Measurements from ENCODE around the gene STK17A.

The STK17A gene

DNA sequence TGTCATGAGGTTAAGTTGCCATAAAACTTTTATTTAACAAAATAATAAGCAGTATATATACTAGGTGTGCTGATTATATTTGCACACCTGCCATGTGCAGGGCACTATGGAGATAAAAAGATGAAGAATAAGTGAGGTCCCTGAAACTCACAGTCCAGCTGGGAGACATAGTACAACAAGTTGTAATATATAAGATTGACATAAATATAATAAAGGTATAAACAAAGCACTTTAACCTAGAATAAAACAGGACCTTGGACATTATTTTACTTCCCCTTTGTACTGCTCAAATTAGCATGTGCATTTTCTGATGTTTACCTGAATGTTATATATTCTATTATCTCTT, 6.2 kb downstream of the STK17A start:
- TF ChIP-seq FOXP2 (optimal IDR thresholded peaks at IDR 0.05; ENCODE audit: borderline replicate concordance, extremely low read depth, extremely low read length, insufficient read depth) (no peak), TAF1 (IDR thresholded peaks at IDR 0.05; ENCODE audit: borderline replicate concordance, insufficient read depth, low read length) (no peak), POLR2AphosphoS5 (IDR thresholded peaks at IDR 0.05; ENCODE audit: low read depth, low read length) (no peak), SIN3A (IDR thresholded peaks at IDR 0.05; ENCODE audit: borderline replicate concordance, insufficient read depth, low read length) (no peak), REST (IDR thresholded peaks at IDR 0.05; ENCODE audit: insufficient read depth in 1 of 2, low read depth in 2 of 2, low read length in 2 of 2) (no peak)

DNA sequence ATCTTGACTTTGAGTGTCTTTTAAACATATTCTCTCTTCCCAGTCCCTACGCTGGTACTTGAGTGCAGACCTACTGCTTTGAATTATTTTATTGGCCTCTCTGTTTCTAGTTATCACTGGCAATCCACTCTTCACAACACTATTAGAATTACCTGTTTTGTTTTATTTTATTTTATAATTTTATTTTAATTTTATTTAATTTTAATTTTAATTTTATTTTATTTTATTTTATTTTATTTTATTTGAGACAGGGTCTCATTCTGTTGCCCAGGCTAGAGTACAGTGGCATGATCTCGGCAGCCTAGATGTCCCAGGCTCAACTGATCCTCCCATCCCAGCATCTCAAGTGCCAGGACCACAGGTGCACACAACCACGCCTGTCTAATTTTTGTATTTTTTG, 6.8 kb downstream of the STK17A start:
- TF ChIP-seq REST (IDR thresholded peaks at IDR 0.05; ENCODE audit: insufficient read depth in 1 of 2, low read depth in 2 of 2, low read length in 2 of 2) = no peak
- TF ChIP-seq TAF1 (IDR thresholded peaks at IDR 0.05; ENCODE audit: borderline replicate concordance, insufficient read depth, low read length) = no peak
- no peak for TF ChIP-seq SIN3A (IDR thresholded peaks at IDR 0.05; ENCODE audit: borderline replicate concordance, insufficient read depth, low read length)
- TF ChIP-seq POLR2AphosphoS5 (IDR thresholded peaks at IDR 0.05; ENCODE audit: low read depth, low read length) = no peak
- TF ChIP-seq FOXP2 (optimal IDR thresholded peaks at IDR 0.05; ENCODE audit: borderline replicate concordance, extremely low read depth, extremely low read length, insufficient read depth) = no peak

DNA sequence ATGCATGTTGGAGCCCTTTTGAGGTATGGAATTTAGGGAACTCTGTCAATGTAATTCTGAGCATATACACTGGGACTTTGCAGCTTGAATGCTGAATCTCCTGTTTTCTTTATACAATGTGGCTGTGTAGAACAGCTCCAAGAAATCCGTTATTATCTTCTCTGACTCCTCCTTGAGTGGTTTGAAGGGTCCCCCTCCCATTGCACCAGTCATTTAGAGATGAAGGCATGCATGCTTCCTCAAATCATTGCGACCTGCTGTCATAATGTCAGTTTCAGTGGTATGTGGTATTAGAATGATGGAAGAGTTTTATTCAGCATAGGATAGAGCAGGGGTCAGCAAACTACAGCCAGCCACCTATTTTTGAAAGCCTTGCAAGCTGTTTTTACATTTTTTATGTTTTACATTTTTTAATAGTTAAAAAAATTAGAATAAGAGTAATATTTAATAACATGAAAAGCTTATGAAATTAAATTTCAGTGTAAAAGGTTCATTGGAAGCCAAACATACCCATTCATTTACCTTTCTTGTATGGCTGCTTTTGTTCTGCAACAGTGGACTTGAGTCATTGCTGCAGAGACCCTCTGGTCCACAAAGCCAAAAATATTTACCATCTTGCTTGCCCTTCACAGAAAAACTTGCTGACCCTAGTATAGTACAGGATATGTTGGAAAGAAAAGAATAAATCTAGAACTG, 8.1 kb downstream of the STK17A start:
- no peak for TF ChIP-seq POLR2AphosphoS5 (IDR thresholded peaks at IDR 0.05; ENCODE audit: low read depth, low read length)

- TF ChIP-seq SIN3A (IDR thresholded peaks at IDR 0.05; ENCODE audit: borderline replicate concordance, insufficient read depth, low read length) (no peak), REST (IDR thresholded peaks at IDR 0.05; ENCODE audit: insufficient read depth in 1 of 2, low read depth in 2 of 2, low read length in 2 of 2) (no peak), POLR2AphosphoS5 (IDR thresholded peaks at IDR 0.05; ENCODE audit: low read depth, low read length) (no peak), FOXP2 (optimal IDR thresholded peaks at IDR 0.05; ENCODE audit: borderline replicate concordance, extremely low read depth, extremely low read length, insufficient read depth) (no peak), TAF1 (IDR thresholded peaks at IDR 0.05; ENCODE audit: borderline replicate concordance, insufficient read depth, low read length) (no peak)
These were observed 8.8 kb downstream of the STK17A start for GRCh38 chr7:43591558-43592180.

DNA sequence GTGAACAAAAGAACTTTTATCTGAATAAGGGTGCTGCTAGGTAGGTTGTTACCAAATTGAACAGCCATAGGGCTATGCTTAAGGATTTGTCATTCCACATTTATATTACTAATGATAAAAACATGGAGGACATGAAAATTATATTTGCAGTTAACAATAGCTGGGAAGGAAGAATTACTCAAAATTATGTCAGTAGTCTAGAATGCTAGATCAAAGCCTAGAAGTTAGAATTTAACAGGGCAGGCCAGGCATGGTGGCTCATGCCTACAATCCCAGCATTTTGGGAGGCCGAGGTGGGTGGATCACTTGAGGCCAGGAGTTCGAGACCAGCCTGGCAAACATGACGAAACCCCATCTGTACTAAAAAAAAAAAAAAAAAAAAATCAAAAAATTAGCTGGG, 9.4 kb downstream of the STK17A start:
- TF ChIP-seq TAF1 (IDR thresholded peaks at IDR 0.05; ENCODE audit: borderline replicate concordance, insufficient read depth, low read length) (no peak), POLR2AphosphoS5 (IDR thresholded peaks at IDR 0.05; ENCODE audit: low read depth, low read length) (no peak), SIN3A (IDR thresholded peaks at IDR 0.05; ENCODE audit: borderline replicate concordance, insufficient read depth, low read length) (no peak), FOXP2 (optimal IDR thresholded peaks at IDR 0.05; ENCODE audit: borderline replicate concordance, extremely low read depth, extremely low read length, insufficient read depth) (no peak), REST (IDR thresholded peaks at IDR 0.05; ENCODE audit: insufficient read depth in 1 of 2, low read depth in 2 of 2, low read length in 2 of 2) (no peak)
